ENCODE data around the gene KRTAP4-6.
"Not testable (repeated sequence)": the region's sequence is repeated elsewhere in the genome, so short reads cannot be mapped to it uniquely, and the experiment has no call there.

KRTAP4-6 gene

GRCh38 chr17:41140360-41141131 lies at the start of gene KRTAP4-6:
TSS of gene KRTAP4-6 (minus strand) at chr17:41140544. CDS start at chr17:41140487, 57 bp downstream.
- DNase-seq (ENCODE audit: low read depth, low spot score), result no peak

GRCh38 chr17:41189837-41190318 lies 49.5 kb upstream of the KRTAP4-6 start, which contains the start of gene KRTAP9-1:
TSS of gene KRTAP9-1 (plus strand) at chr17:41189887. CDS start at chr17:41189887, 0 bp downstream.
- DNase-seq (ENCODE audit: low read depth, low spot score), result not testable (repeated sequence)

GRCh38 chr17:41186872-41187271 lies 46.5 kb upstream of the KRTAP4-6 start:
- no peak for DNase-seq (ENCODE audit: low read depth, low spot score)

- no peak for DNase-seq (ENCODE audit: low read depth, low spot score)
Measured at GRCh38 chr17:41185001-41185400, 44.7 kb upstream of the KRTAP4-6 start.

GRCh38 chr17:41184480-41184961 lies 44.2 kb upstream of the KRTAP4-6 start, which contains the start of gene KRTAP4-1:
TSS of gene KRTAP4-1 (minus strand) at chr17:41184911. CDS start at chr17:41184854, 57 bp downstream.
- DNase-seq (ENCODE audit: low read depth, low spot score), result no peak

GRCh38 chr17:41178843-41179616 lies 38.7 kb upstream of the KRTAP4-6 start:
- no peak for DNase-seq (ENCODE audit: low read depth, low spot score)

- DNase-seq (ENCODE audit: low read depth, low spot score), result no peak
Measured at GRCh38 chr17:41178341-41178740, 38.0 kb upstream of the KRTAP4-6 start.

GRCh38 chr17:41177727-41178271 lies 37.5 kb upstream of the KRTAP4-6 start, which contains the start of gene KRTAP4-2:
TSS of gene KRTAP4-2 (minus strand) at chr17:41178221. CDS start at chr17:41178164, 57 bp downstream.
- no peak for DNase-seq (ENCODE audit: low read depth, low spot score)

GRCh38 chr17:41176744-41177387 lies 36.5 kb upstream of the KRTAP4-6 start:
- DNase-seq (ENCODE audit: low read depth, low spot score), result no peak

GRCh38 chr17:41171886-41172285 lies 31.5 kb upstream of the KRTAP4-6 start:
- no peak for DNase-seq (ENCODE audit: low read depth, low spot score)

- DNase-seq (ENCODE audit: low read depth, low spot score), result no peak
Measured at GRCh38 chr17:41168121-41168520, 27.8 kb upstream of the KRTAP4-6 start, which contains the start of gene KRTAP4-3. TSS of gene KRTAP4-3 (minus strand) at chr17:41168221. CDS start at chr17:41168172, 49 bp downstream.

GRCh38 chr17:41167561-41167960 lies 27.2 kb upstream of the KRTAP4-6 start:
- no peak for DNase-seq (ENCODE audit: low read depth, low spot score)

- no peak for DNase-seq (ENCODE audit: low read depth, low spot score)
Measured at GRCh38 chr17:41163828-41164227, 23.5 kb upstream of the KRTAP4-6 start.

- no peak for DNase-seq (ENCODE audit: low read depth, low spot score)
Measured at GRCh38 chr17:41160648-41161047, 20.3 kb upstream of the KRTAP4-6 start, which contains the start of gene KRTAP4-4. TSS of gene KRTAP4-4 (minus strand) at chr17:41160748. CDS start at chr17:41160691, 57 bp downstream.

- DNase-seq (ENCODE audit: low read depth, low spot score), result not testable (repeated sequence)
Measured at GRCh38 chr17:41160190-41160589, 19.8 kb upstream of the KRTAP4-6 start.

- no peak for DNase-seq (ENCODE audit: low read depth, low spot score)
Measured at GRCh38 chr17:41153856-41154255, 13.5 kb upstream of the KRTAP4-6 start.

GRCh38 chr17:41151525-41151924 lies 11.2 kb upstream of the KRTAP4-6 start:
- DNase-seq (ENCODE audit: low read depth, low spot score), result no peak

GRCh38 chr17:41150026-41150425 lies 9.7 kb upstream of the KRTAP4-6 start:
- DNase-seq (ENCODE audit: low read depth, low spot score), result no peak

GRCh38 chr17:41149652-41149985 lies 9.3 kb upstream of the KRTAP4-6 start, which contains the start of gene KRTAP4-5:
TSS of gene KRTAP4-5 (minus strand) at chr17:41149825. CDS start at chr17:41149767, 58 bp downstream.
- no peak for DNase-seq (ENCODE audit: low read depth, low spot score)

- not testable (repeated sequence) for DNase-seq (ENCODE audit: low read depth, low spot score)
Measured at GRCh38 chr17:41148971-41149651, 8.8 kb upstream of the KRTAP4-6 start.
